Endothelial cell of umbilical vein (primary cell): ENCODE measurements around the gene SKIC3. TPM values are rescaled to one million over a fixed set of nuclear protein-coding genes. Genes with fewer than 3 reads are reported as not detected.

Experiments used
- BruUV-seq: library from RNA; stranded (reverse); fragments of 400-500 nt; replicated peaks from 2 replicates; lab custom pipeline; 2021; lab: Mats Ljungman, UMichigan
- CTCF ChIA-PET: fragments of 300-600, 350-600 bp; sonication (Branson Sonifier 250); formaldehyde crosslinking; loops from one replicate; lab custom pipeline; 2021; ENCODE audit warnings: antibody characterized with exemption, inconsistent platforms; lab: Charles Lee
- POLR2A ChIA-PET: fragments of 300-600, 350-600 bp; sonication (Branson Sonifier 250); formaldehyde crosslinking; loops from one replicate; lab custom pipeline; 2021; ENCODE audit warnings: antibody characterized with exemption, inconsistent platforms; lab: Charles Lee
- DNase-seq: peaks from one replicate; pipeline ENCODE4 v3.0.0-alpha.2; 2011; ENCODE audit warnings: low read depth, low spot score
- FAIRE-seq: peaks from 2 replicates; lab custom pipeline; 2011; peaks lifted over from hg19 to GRCh38; lab: Jason Lieb, UNC
- H2AFZ ChIP-seq: 2 replicates; pipeline ENCODE4 v1.6.0; 2012; ENCODE audit warnings: low read depth, low read length, control low read depth, inconsistent platforms
- H3K27ac ChIP-seq: 2 replicates; pipeline ENCODE4 v1.5.1; 2011; ENCODE audit warnings: low read depth, mild to moderate bottlenecking, control low read depth, low read length, moderate library complexity; ENCODE audit not compliant: insufficient read depth
- H3K27me3 ChIP-seq, 2 experiments: 2 replicates each; pipeline versions ENCODE4 v1.6.0 to v1.6.1; 2011; ENCODE audit warnings: low read length in 2 of 2, mixed read lengths in 1 of 2; ENCODE audit not compliant: control insufficient read depth in 2 of 2, insufficient read depth in 2 of 2
- H3K36me3 ChIP-seq, 2 experiments: 2 replicates in 1 of 2; 3 replicates in 1 of 2; pipeline ENCODE4 v1.5.1; 2011; ENCODE audit warnings: low read length in 2 of 2, mild to moderate bottlenecking in 1 of 2, moderate library complexity in 1 of 2; ENCODE audit not compliant: control insufficient read depth in 2 of 2, insufficient read depth in 2 of 2; ENCODE audit errors: extremely low read depth in 1 of 2
- H3K4me1 ChIP-seq: 3 replicates; pipeline ENCODE4 v1.5.1; 2011; ENCODE audit warnings: mild to moderate bottlenecking, low read length; ENCODE audit not compliant: control insufficient read depth, insufficient read depth; ENCODE audit errors: extremely low read depth
- H3K4me2 ChIP-seq: 2 replicates; pipeline ENCODE4 v1.6.1; 2011; ENCODE audit warnings: low read length, control low read depth, mixed read lengths; ENCODE audit not compliant: insufficient read depth
- H3K4me3 ChIP-seq, 3 experiments: fragments of 200-600 bp in 1 of 3; sonication (generic), shearing (Covaris generic) in 1 of 3; replicated peaks in 1 of 3; 2 replicates each; pipeline ENCODE4 v1.5.1; 2011 to 2016; ENCODE audit warnings: control low read depth in 3 of 3, low read length in 3 of 3, mild to moderate bottlenecking in 2 of 3, inconsistent platforms in 1 of 3, low read depth in 1 of 3, moderate library complexity in 1 of 3; ENCODE audit not compliant: insufficient read depth in 1 of 3
- H3K79me2 ChIP-seq: 2 replicates; pipeline ENCODE4 v1.6.0; 2012; ENCODE audit warnings: low read length, inconsistent platforms; ENCODE audit not compliant: control insufficient read depth, insufficient read depth
- H3K9ac ChIP-seq: replicated peaks from 2 replicates; pipeline ENCODE3; 2011; ENCODE audit warnings: low read length, control low read depth; ENCODE audit not compliant: insufficient read depth; ENCODE audit errors: extremely low read depth
- H3K9me1 ChIP-seq: replicated peaks from 3 replicates; pipeline ENCODE4 v1.6.0; 2011; ENCODE audit warnings: mild to moderate bottlenecking, low read length; ENCODE audit not compliant: control insufficient read depth, insufficient read depth; ENCODE audit errors: extremely low read depth
- H3K9me3 ChIP-seq: replicated peaks from 2 replicates; pipeline ENCODE4 v1.5.1; 2012; ENCODE audit warnings: low read length, inconsistent platforms; ENCODE audit not compliant: control insufficient read depth, insufficient read depth
- H4K20me1 ChIP-seq: replicated peaks from 2 replicates; pipeline ENCODE3; 2011; ENCODE audit warnings: mild to moderate bottlenecking, low read length; ENCODE audit not compliant: control insufficient read depth, insufficient read depth; ENCODE audit errors: extremely low read depth
- CTCF ChIP-seq, 2 donors: IDR thresholded peaks; 1 replicate in 1 of 2; 2 replicates in 1 of 2; pipeline ENCODE4 v1.5.1; 2011; ENCODE audit warnings: low read length in 2 of 2, mild to moderate bottlenecking in 2 of 2, moderate library complexity in 2 of 2, control low read depth in 1 of 2, inconsistent platforms in 1 of 2, low read depth in 1 of 2; ENCODE audit not compliant: insufficient read depth in 1 of 2; ENCODE audit errors: extremely low read depth in 1 of 2
- EZH2 ChIP-seq: IDR thresholded peaks from 2 replicates; pipeline ENCODE4 v1.6.1; 2012; ENCODE audit warnings: borderline replicate concordance, low read depth, mild to moderate bottlenecking, moderate library complexity, low read length, inconsistent platforms; ENCODE audit not compliant: severe bottlenecking
- FOS ChIP-seq: IDR thresholded peaks from 2 replicates; pipeline ENCODE4 v1.6.1; 2011; ENCODE audit warnings: mild to moderate bottlenecking, low read length, moderate library complexity, borderline replicate concordance; ENCODE audit not compliant: insufficient read depth
- GATA2 ChIP-seq: IDR thresholded peaks from 2 replicates; pipeline ENCODE4 v1.7.0; 2011; ENCODE audit warnings: low read depth, mild to moderate bottlenecking, moderate library complexity, mixed read lengths, low read length; ENCODE audit not compliant: insufficient read length, insufficient read depth
- JUN ChIP-seq: IDR thresholded peaks from 2 replicates; pipeline ENCODE4 v1.6.1; 2011; ENCODE audit warnings: borderline replicate concordance, low read depth; ENCODE audit not compliant: insufficient read length, insufficient read depth
- MYC ChIP-seq: IDR thresholded peaks from one replicate; pipeline ENCODE4 v1.6.1; 2011; ENCODE audit warnings: mild to moderate bottlenecking, low read depth, low read length
- POLR2A ChIP-seq: IDR thresholded peaks from 2 replicates; pipeline ENCODE4 v1.6.1; 2012; ENCODE audit warnings: low read depth, mild to moderate bottlenecking, control low read depth, low read length
- POLR2AphosphoS5 ChIP-seq: IDR thresholded peaks from 2 replicates; pipeline ENCODE4 v1.6.1; 2012; ENCODE audit warnings: low read depth, mild to moderate bottlenecking, control low read depth, low read length, moderate library complexity; ENCODE audit not compliant: insufficient read depth
- dilution Hi-C: fragments of 300-500 bp; cut with MboI; formaldehyde crosslinking; loops from one replicate; pipeline ENCODE4 v1.15.0; 2019; ENCODE audit warnings: low sequenced_read_pairs; ENCODE audit not compliant: extremely low pct_ligation_motif_present
- intact Hi-C: fragments of 100-400 bp; cut with micrococcal nuclease; formaldehyde crosslinking; loops from one replicate; pipeline ENCODE4 v1.10.0; 2022
- polyA plus RNA-seq, 4 experiments: library from polyadenylated mRNA; depleted of rRNA in 3 of 4; stranded (reverse) in 3 of 4; unstranded in 1 of 4; fragments of >200 nt; gene quantifications; 2 replicates each; pipeline versions ENCODE4 v1.2.1 to v1.2.3, GENCODE V29; 2011 to 2012; ENCODE audit warnings: missing spikeins in 1 of 4
- total RNA-seq: library from RNA; stranded (reverse); gene quantifications from 2 replicates; pipeline ENCODE4 v1.2.3, GENCODE V29; 2021
- TF ChIP-seq, protein P1 (sequence below): IDR thresholded peaks from 2 replicates; pipeline ENCODE4 v1.6.1; 2011; ENCODE audit not compliant: insufficient read depth, insufficient read length

Gene SKIC3
- total and polyA plus RNA-seq, 2 donors (not counting 3 experiments of a cell fraction or from before 2014, with no cell fraction given) = 18.8 to 100 TPM

DNA sequence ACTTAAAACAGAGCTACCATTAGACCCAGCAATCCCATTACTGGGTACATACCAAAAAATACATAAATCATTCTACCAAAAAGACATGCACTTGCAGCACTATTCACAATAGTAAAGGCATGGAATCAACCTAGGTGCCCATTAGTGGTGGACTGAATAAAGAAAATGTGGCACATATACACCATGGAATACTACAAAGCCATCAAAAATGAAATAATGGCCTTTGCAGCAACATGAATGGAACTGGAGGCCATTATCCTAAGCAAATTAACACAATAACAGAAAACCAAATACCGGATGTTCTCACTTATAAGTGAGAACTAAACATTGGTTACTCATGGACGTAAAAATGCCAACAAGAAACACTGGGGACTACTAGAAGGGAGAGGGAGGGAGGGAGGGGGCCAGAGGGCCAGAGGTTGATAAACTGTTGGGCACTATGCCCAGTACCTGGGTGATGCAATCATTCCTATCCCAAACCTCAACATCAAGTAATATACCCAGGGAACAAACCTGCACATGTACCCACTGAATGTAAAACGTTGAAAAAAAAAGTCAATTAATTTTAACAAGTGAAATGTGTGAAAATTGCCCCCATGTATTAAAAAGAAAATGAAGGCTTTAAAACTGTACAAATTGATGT is 40.6 kb upstream of the SKIC3 start:
- ChIA-PET POLR2A (no interaction called here), CTCF (interaction anchor here (1.9 kb wide), 1 partner anchor 18 kb away, joined by 3 read pairs; no protein-coding TSS in a partner anchor)
- intact Hi-C loops (no loop called here), dilution Hi-C loops (no loop called here)
- peaks cover 19% of the 10 kb centered on the region for H3K4me1 ChIP-seq
- no peak overlapping the region for H2AFZ ChIP-seq
- H3K27ac ChIP-seq = no peak overlapping the region
- DNase-seq (no peak), FAIRE-seq (no peak)
- no peaks in the 10 kb centered on the region for H3K9me3 ChIP-seq
- H3K79me2 ChIP-seq = no peaks in the 10 kb centered on the region
- no peaks in the 10 kb centered on the region for H3K27me3 ChIP-seq
- H3K9me1 ChIP-seq = no peaks in the 10 kb centered on the region
- H3K9ac ChIP-seq = no peak overlapping the region
- BruUV-seq = no TSS peak
- no peak overlapping the region for H3K4me3 ChIP-seq
- H3K4me2 ChIP-seq = no peak overlapping the region
- no peak for TF ChIP-seq FOS
- TF ChIP-seq POLR2AphosphoS5 = no peak
- no peak for TF ChIP-seq EZH2
- TF ChIP-seq POLR2A = no peak
- TF ChIP-seq GATA2 = no peak
- no peak for TF ChIP-seq CTCF (IDR thresholded peaks at IDR 0.05; ENCODE audit: extremely low read depth in 1 of 2, insufficient read depth in 1 of 2, low read depth in 1 of 2, low read length in 2 of 2)
- TF ChIP-seq JUN = no peak
- TF ChIP-seq MYC = no peak
- TF ChIP-seq, protein P1, sequence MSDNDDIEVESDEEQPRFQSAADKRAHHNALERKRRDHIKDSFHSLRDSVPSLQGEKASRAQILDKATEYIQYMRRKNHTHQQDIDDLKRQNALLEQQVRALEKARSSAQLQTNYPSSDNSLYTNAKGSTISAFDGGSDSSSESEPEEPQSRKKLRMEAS = no peak
- H3K36me3 ChIP-seq = no peaks in the 10 kb centered on the region
- no peaks in the 10 kb centered on the region for H4K20me1 ChIP-seq
